ENCODE data around the gene CGNL1. TPM values are rescaled to one million over a fixed set of nuclear protein-coding genes. Genes with fewer than 3 reads are reported as not detected.

The CGNL1 gene
- total RNA-seq, 2 donors from 2014 or later, result 11.8 to 33.5 TPM

GRCh38 chr15:57553526-57553925 lies 177.2 kb downstream of the CGNL1 start:
- no peak for ATAC-seq (ENCODE audit: insufficient number of reproducible peaks, low FRiP score, low read depth)
- no peaks in the 10 kb centered on the region for H3K36me3 ChIP-seq
- no peak overlapping the region for H3K4me3 ChIP-seq
- H3K27me3 ChIP-seq (replicated peaks; ENCODE audit: insufficient read depth), result no peaks in the 10 kb centered on the region
- H3K9me3 ChIP-seq, result no peaks in the 10 kb centered on the region
- H3K4me1 ChIP-seq (ENCODE audit: control insufficient read depth in 1 of 2, low read depth in 2 of 2), result peaks cover 4 to 24% of the 10 kb centered on the region in 2 donors
- H3K27ac ChIP-seq, result no peak overlapping the region
- no peak for TF ChIP-seq CTCF (IDR thresholded peaks at IDR 0.05)
- no peak for DNase-seq (ENCODE audit: low spot score)

- TF ChIP-seq CTCF (IDR thresholded peaks at IDR 0.05), result no peak
- H3K27me3 ChIP-seq (replicated peaks; ENCODE audit: insufficient read depth), result no peaks in the 10 kb centered on the region
- no peaks in the 10 kb centered on the region for H3K36me3 ChIP-seq
- H3K4me3 ChIP-seq, result no peak overlapping the region
- ATAC-seq (ENCODE audit: insufficient number of reproducible peaks, low FRiP score, low read depth), result no peak
- no peak for DNase-seq (ENCODE audit: low spot score)
- H3K27ac ChIP-seq, result peak overlapping the region; percentile 4 to 44
- no peaks in the 10 kb centered on the region for H3K9me3 ChIP-seq
- peaks cover 4 to 24% of the 10 kb centered on the region in 2 donors for H3K4me1 ChIP-seq (ENCODE audit: control insufficient read depth in 1 of 2, low read depth in 2 of 2)
Measured at GRCh38 chr15:57554063-57554811, 177.9 kb downstream of the CGNL1 start.

- Histone ChIP-seq H3K27ac (peak overlapping the region; percentile 4 to 44), H3K27me3 (replicated peaks; ENCODE audit: insufficient read depth) (no peaks in the 10 kb centered on the region), H3K9me3 (no peaks in the 10 kb centered on the region), H3K4me3 (no peak overlapping the region), H3K36me3 (no peaks in the 10 kb centered on the region), H3K4me1 (ENCODE audit: control insufficient read depth in 1 of 2, low read depth in 2 of 2) (peaks cover 4 to 24% of the 10 kb centered on the region in 2 donors)
- DNase-seq (ENCODE audit: low spot score) (no peak), ATAC-seq (ENCODE audit: insufficient number of reproducible peaks, low FRiP score, low read depth) (no peak)
- no peak for TF ChIP-seq CTCF (IDR thresholded peaks at IDR 0.05)
Measured at GRCh38 chr15:57554812-57555179, 178.5 kb downstream of the CGNL1 start.

- H3K4me1 ChIP-seq (ENCODE audit: control insufficient read depth in 1 of 2, low read depth in 2 of 2), result peaks cover 4 to 24% of the 10 kb centered on the region in 2 donors
- ATAC-seq (ENCODE audit: insufficient number of reproducible peaks, low FRiP score, low read depth) (no peak), DNase-seq (ENCODE audit: low spot score) (no peak)
- H3K27ac ChIP-seq, result peak overlapping the region; percentile 4 to 44
- no peaks in the 10 kb centered on the region for H3K36me3 ChIP-seq
- TF ChIP-seq CTCF (IDR thresholded peaks at IDR 0.05), result no peak
- no peaks in the 10 kb centered on the region for H3K9me3 ChIP-seq
- H3K27me3 ChIP-seq (replicated peaks; ENCODE audit: insufficient read depth), result no peaks in the 10 kb centered on the region
- no peak overlapping the region for H3K4me3 ChIP-seq
Measured at GRCh38 chr15:57555270-57555669, 179.0 kb downstream of the CGNL1 start.

GRCh38 chr15:57556040-57556439 lies 179.7 kb downstream of the CGNL1 start:
- Histone ChIP-seq H3K4me3 (no peak overlapping the region), H3K36me3 (no peaks in the 10 kb centered on the region), H3K9me3 (no peaks in the 10 kb centered on the region), H3K27ac (no peak overlapping the region), H3K4me1 (ENCODE audit: control insufficient read depth in 1 of 2, low read depth in 2 of 2) (peaks cover 2 to 17% of the 10 kb centered on the region in 2 donors), H3K27me3 (replicated peaks; ENCODE audit: insufficient read depth) (no peaks in the 10 kb centered on the region)
- DNase-seq (ENCODE audit: low spot score) (no peak), ATAC-seq (ENCODE audit: insufficient number of reproducible peaks, low FRiP score, low read depth) (no peak)
- no peak for TF ChIP-seq CTCF (IDR thresholded peaks at IDR 0.05)
